NCI-H1092 treated with DMSO at 0.1 percent for 48 hours (cell line): ENCODE data around the gene TRIO.

Source experiments
- DNase-seq: peaks from one replicate; lab custom pipeline; 2025; lab: John Stamatoyannopoulos, UW

TRIO gene

GRCh38 chr5:14295610-14296009 is 152.5 kb downstream of the TRIO start:
- DNase-seq, result no peak

- peak; percentile 96 for DNase-seq
Observed at GRCh38 chr5:14296533-14297331, 153.6 kb downstream of the TRIO start.

- DNase-seq, result no peak
Observed at GRCh38 chr5:14297697-14298096, 154.6 kb downstream of the TRIO start.

GRCh38 chr5:14298126-14298847 is 155.1 kb downstream of the TRIO start:
- no peak for DNase-seq

- DNase-seq, result no peak
Observed at GRCh38 chr5:14299666-14300065, 156.5 kb downstream of the TRIO start.

- DNase-seq, result no peak
Observed at GRCh38 chr5:14301186-14301585, 158.0 kb downstream of the TRIO start.

GRCh38 chr5:14302330-14302729 is 159.2 kb downstream of the TRIO start:
- no peak for DNase-seq

- DNase-seq, result no peak
Observed at GRCh38 chr5:14305045-14305444, 161.9 kb downstream of the TRIO start.

- DNase-seq, result peak; percentile 27
Observed at GRCh38 chr5:14306329-14306815, 163.2 kb downstream of the TRIO start.

GRCh38 chr5:14308384-14309154 is 165.4 kb downstream of the TRIO start:
- no peak for DNase-seq

GRCh38 chr5:14309199-14309598 is 166.1 kb downstream of the TRIO start:
- no peak for DNase-seq

- no peak for DNase-seq
Observed at GRCh38 chr5:14309878-14310531, 166.9 kb downstream of the TRIO start.

GRCh38 chr5:14310901-14311300 is 167.8 kb downstream of the TRIO start:
- no peak for DNase-seq

- DNase-seq, result no peak
Observed at GRCh38 chr5:14313986-14314690, 171.0 kb downstream of the TRIO start.

GRCh38 chr5:14316471-14316870 is 173.3 kb downstream of the TRIO start:
- DNase-seq, result no peak

GRCh38 chr5:14319102-14319501 is 176.0 kb downstream of the TRIO start:
- no peak for DNase-seq

GRCh38 chr5:14321936-14322335 is 178.8 kb downstream of the TRIO start:
- no peak for DNase-seq

GRCh38 chr5:14322437-14323187 is 179.5 kb downstream of the TRIO start:
- DNase-seq, result peak; percentile 74

GRCh38 chr5:14323466-14323865 is 180.3 kb downstream of the TRIO start:
- no peak for DNase-seq

- DNase-seq, result no peak
Observed at GRCh38 chr5:14325369-14325768, 182.2 kb downstream of the TRIO start.
